Small intestine (tissue), 7 donors: Measurements from ENCODE around the gene RCBTB1. TPM values are rescaled to one million over a fixed set of nuclear protein-coding genes. Genes with fewer than 3 reads are reported as not detected.

ENCODE experiments used
- DNase-seq, 2 donors: peaks; one replicate each; pipeline versions ENCODE4 v3.0.0 to v3.0.0-alpha.2; 2013
- FAIRE-seq: peaks from 2 replicates; lab custom pipeline; 2012; peaks lifted over from hg19 to GRCh38; lab: Jason Lieb, UNC
- H3K27ac ChIP-seq, 3 donors: one replicate each; pipeline ENCODE4 v1.5.1; 2013; ENCODE audit warnings: low read length in 2 of 3, mild to moderate bottlenecking in 2 of 3, control low read depth in 1 of 3, inconsistent platforms in 1 of 3, low read depth in 1 of 3, moderate library complexity in 1 of 3
- H3K27me3 ChIP-seq, 3 donors: one replicate each; pipeline ENCODE4 v1.6.1; 2013; ENCODE audit warnings: low read length in 3 of 3, inconsistent platforms in 1 of 3; ENCODE audit not compliant: control insufficient read depth in 3 of 3, insufficient read depth in 3 of 3
- H3K36me3 ChIP-seq, 3 donors: one replicate each; pipeline ENCODE4 v1.6.1; 2013; ENCODE audit warnings: low read length in 3 of 3, inconsistent platforms in 1 of 3, low read depth in 1 of 3, mild to moderate bottlenecking in 1 of 3, moderate library complexity in 1 of 3; ENCODE audit not compliant: control insufficient read depth in 3 of 3, insufficient read depth in 2 of 3
- H3K4me1 ChIP-seq, 3 donors: one replicate each; pipeline ENCODE4 v1.6.1; 2013; ENCODE audit warnings: low read length in 2 of 3, inconsistent platforms in 1 of 3, low read depth in 1 of 3, mild to moderate bottlenecking in 1 of 3, moderate library complexity in 1 of 3; ENCODE audit not compliant: control insufficient read depth in 3 of 3, insufficient read depth in 2 of 3
- H3K4me3 ChIP-seq, 3 donors: one replicate each; pipeline ENCODE4 v1.5.1; 2013; ENCODE audit warnings: low read length in 3 of 3, control low read depth in 1 of 3, inconsistent platforms in 1 of 3, low read depth in 1 of 3, mild to moderate bottlenecking in 1 of 3, moderate library complexity in 1 of 3
- H3K9me3 ChIP-seq, 2 donors: one replicate each; pipeline ENCODE4 v1.6.1; 2013; ENCODE audit warnings: low read depth in 1 of 2, low read length in 1 of 2; ENCODE audit not compliant: control insufficient read depth in 2 of 2, insufficient read depth in 1 of 2
- WGBS, 3 donors: extraction: QIAGEN DNeasy Blood & Tissue Kit; methylation state at CpG; one replicate each; pipeline ENCODE4 v1.1.7; 2013; 5-methylcytosine and 5-hydroxymethylcytosine counted together
- polyA plus RNA-seq, 4 donors: library from polyadenylated mRNA; stranded (reverse) in 3 of 4; unstranded in 1 of 4; fragments of 200-250 nt in 3 of 4; fragments of 120-200 nt in 1 of 4; gene quantifications; one replicate each; pipeline versions ENCODE4 v1.2.1 to v1.2.3, GENCODE V29; 2013
- donor health status: healthy with polysubstance abuse.
- donor health status: control.
- donor health status: control.
- donor health status: Bipolar disorder and iron deficiency.
- donor health status: healthy.

The RCBTB1 gene
- polyA plus RNA-seq, 4 donors, result 5.4 to 40.5 (median 6.3) TPM

DNA sequence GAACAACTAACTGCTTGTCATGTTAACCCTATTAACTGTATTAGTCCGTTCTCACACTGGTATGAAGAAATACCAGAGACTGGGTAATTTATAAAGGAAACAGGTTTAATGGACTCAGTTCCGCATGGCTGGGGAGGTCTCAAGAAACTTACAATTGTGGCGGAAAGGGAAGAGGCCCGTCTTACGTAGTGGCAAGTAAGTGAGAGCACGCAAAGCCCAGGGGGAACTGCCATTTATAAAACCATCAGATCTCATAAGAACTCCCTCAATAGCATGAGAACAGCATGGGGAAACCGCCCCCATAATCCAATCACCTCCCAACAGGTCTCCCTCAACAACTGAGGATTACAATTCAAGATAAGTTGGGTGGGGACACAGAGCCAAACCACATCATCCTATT, 54.9 kb downstream of the RCBTB1 start:
- FAIRE-seq, result no peak
- Histone ChIP-seq H3K4me1 (peaks cover 0 to 3% (median 0%) of the 10 kb centered on the region in 3 donors), H3K36me3 (peaks cover 2 to 8% (median 6%) of the 10 kb centered on the region in 3 donors), H3K27ac (no peak overlapping the region), H3K4me3 (no peak overlapping the region), H3K9me3 (no peaks in the 10 kb centered on the region), H3K27me3 (no peaks in the 10 kb centered on the region)
- no peak for DNase-seq
- WGBS, 3 donors, result 81 to 91% (median 84%) methylated on average over 7 of the region's 7 CpGs

DNA sequence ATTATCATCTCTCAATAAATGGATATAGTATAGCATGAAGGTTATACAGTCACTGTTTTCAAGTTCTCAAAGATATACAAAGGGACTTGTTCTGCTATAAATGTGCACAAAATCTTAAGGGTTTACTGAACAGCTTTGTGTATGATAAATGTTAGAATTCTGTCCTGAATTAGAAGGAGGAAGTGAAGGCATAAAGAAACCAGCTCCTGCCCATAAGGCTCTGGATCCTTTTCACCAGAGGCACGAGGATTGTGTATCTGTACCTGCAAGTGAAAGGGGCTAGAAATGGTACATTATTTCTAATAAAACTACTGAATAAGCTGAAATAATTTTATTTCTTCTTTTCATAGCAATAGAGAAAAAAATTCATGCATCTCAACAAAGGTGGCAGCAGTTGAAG, 57.2 kb downstream of the RCBTB1 start:
- WGBS, 3 donors, result 65 to 79% (median 76%) methylated on average over 1 of the region's 1 CpG
- FAIRE-seq (no peak), DNase-seq (no peak)
- Histone ChIP-seq H3K4me3 (no peak overlapping the region), H3K4me1 (peaks cover 0 to 3% (median 0%) of the 10 kb centered on the region in 3 donors), H3K36me3 (peaks cover 3 to 12% (median 5%) of the 10 kb centered on the region in 3 donors), H3K27me3 (no peaks in the 10 kb centered on the region), H3K9me3 (no peaks in the 10 kb centered on the region), H3K27ac (no peak overlapping the region)

DNA sequence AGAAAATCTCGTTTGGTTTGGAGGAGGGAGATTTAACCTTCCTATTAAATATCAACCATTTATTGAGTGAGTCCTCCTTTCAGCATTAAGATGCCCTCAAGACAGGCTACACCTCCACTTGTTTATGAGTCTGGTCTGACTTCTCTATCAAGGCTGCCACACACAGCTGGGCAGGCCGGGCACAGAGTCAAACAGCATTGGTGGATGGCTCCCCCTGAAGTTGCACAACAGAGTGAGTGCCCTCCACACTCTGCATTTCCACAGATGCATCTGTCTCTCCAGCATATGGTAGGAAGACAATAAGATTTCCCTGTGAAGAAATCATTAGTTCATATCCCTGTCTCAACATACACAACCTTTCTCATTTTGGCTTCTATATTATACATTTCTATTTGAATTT, 58.2 kb downstream of the RCBTB1 start:
- no peak for FAIRE-seq
- H3K27me3 ChIP-seq, result no peaks in the 10 kb centered on the region

DNA sequence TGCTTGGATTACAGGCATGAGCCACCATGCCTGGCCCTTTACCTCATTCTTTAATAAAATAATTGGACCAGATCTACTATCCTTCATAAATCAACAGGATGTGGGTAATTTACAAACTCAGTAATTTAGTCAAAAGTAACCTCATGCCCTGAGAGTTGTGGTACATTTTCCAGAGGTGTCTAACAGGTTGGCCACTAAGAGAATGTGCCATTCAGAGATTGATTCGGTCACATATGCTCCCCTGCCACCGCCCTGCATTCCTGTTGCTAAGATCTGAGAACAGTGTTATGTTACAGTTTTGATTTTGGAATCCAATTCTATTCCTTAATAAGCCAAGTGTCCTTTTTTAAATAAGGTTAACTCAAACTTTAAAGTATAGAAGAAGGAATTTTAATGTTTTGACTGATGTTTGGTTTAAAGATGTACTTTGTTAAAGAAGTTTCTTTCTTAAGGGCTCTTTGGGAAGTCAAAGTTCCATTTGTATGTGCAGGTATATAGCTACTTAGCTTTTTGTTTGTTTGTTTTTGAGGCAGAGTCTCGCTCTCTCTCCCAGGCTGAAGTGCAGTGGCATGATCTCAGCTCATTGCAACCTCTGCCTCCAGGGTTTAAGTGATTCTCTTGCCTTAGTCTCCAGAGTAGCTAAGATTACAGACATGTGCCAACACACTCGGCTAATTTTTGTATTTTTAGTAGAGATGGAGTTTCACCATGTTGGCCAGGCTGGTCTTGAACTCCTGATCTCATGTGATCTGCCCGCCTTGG, 60.4 kb downstream of the RCBTB1 start:
- H3K4me3 ChIP-seq, result no peak overlapping the region
- WGBS, 3 donors, result 92 to 94% (median 94%) methylated on average over 5 of the region's 5 CpGs
- FAIRE-seq (no peak), DNase-seq (no peak)
- H3K4me1 ChIP-seq, result no peaks in the 10 kb centered on the region
- H3K27me3 ChIP-seq, result no peaks in the 10 kb centered on the region
- H3K27ac ChIP-seq, result no peak overlapping the region
- peaks cover 3 to 17% (median 8%) of the 10 kb centered on the region in 3 donors for H3K36me3 ChIP-seq
- H3K9me3 ChIP-seq, result no peaks in the 10 kb centered on the region

More for the DNA sequence above, 58.2 kb downstream of the RCBTB1 start:
- Histone ChIP-seq H3K36me3 (peaks cover 3 to 15% (median 7%) of the 10 kb centered on the region in 3 donors), H3K4me1 (no peaks in the 10 kb centered on the region), H3K9me3 (no peaks in the 10 kb centered on the region), H3K4me3 (no peak overlapping the region), H3K27ac (no peak overlapping the region)
- 56 to 63% (median 62%) methylated on average over 2 of the region's 2 CpGs for WGBS, 3 donors
- no peak for DNase-seq

DNA sequence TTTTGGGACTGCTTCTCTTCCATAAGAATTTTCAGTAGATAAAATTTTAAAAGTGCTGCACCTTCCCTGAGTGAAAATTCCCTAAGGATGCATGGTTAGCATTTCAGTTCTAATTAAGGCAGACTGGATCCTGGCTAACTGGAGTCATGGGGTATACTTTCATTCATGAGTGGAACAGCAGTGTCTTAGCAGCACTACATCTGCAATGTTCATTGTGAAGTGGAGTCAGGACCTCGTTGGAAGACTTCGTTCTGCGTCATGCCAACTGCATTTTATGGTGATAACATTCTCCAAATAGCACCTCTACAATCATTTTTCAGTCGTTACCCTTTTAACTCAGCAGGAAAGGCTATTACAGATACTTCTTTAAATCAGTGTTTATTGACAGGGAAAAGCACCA, 64.1 kb downstream of the RCBTB1 start:
- 84 to 88% (median 84%) methylated on average over 4 of the region's 4 CpGs for WGBS, 3 donors
- Histone ChIP-seq H3K27me3 (no peaks in the 10 kb centered on the region), H3K9me3 (no peaks in the 10 kb centered on the region), H3K4me3 (no peak overlapping the region), H3K36me3 (peaks cover 4 to 26% (median 7%) of the 10 kb centered on the region in 3 donors), H3K4me1 (no peaks in the 10 kb centered on the region), H3K27ac (no peak overlapping the region)
- FAIRE-seq (no peak), DNase-seq (no peak)

DNA sequence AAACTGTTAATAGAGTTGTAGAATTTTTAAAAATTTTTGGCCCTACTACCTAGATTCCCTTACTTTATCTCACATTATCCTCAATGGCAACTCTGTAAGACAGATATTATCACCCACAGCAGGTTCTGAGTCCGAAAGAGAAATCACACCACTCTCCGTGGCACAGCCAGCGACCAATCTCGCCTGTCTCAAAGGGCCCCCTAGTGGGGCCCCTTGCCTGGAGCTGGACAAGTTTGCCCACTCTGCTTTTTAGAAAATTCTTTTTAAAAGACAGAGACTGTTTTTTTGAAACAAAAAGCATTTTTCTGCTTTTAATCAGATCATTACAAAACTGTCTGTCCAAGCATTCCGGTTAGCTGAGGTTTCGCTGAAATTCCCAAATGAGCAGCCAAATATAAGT, 67.9 kb downstream of the RCBTB1 start:
- Histone ChIP-seq H3K4me3 (no peak overlapping the region), H3K4me1 (no peaks in the 10 kb centered on the region), H3K27me3 (no peaks in the 10 kb centered on the region), H3K36me3 (peaks cover 5 to 34% (median 22%) of the 10 kb centered on the region in 3 donors), H3K9me3 (no peaks in the 10 kb centered on the region), H3K27ac (no peak overlapping the region)
- 85 to 92% (median 91%) methylated on average over 6 of the region's 6 CpGs for WGBS, 3 donors
- FAIRE-seq (no peak), DNase-seq (no peak)

DNA sequence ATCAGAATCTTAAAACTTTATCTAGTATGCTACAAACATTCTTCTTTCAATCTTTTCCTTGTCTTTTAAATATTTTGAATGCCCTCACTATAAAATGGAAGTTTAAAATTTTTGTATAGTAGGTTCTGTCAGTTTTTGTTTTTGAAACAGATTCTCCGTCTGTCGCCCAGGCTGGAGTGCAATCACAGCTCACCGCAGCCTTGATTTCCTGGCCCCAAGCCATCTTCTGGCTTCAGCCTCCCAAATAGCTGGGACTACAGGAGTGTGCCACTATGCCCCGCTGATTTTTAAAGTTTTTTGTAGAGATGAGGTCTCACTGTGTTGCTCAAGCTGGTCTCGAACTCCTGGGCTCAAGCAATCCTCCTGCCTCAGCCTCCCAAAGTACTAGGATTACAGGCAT, 68.9 kb downstream of the RCBTB1 start:
- no peak overlapping the region for H3K27ac ChIP-seq
- 93 to 94% (median 93%) methylated on average over 5 of the region's 5 CpGs for WGBS, 3 donors
- no peak overlapping the region for H3K4me3 ChIP-seq
- FAIRE-seq, result no peak
- no peak for DNase-seq
- no peaks in the 10 kb centered on the region for H3K9me3 ChIP-seq
- no peaks in the 10 kb centered on the region for H3K27me3 ChIP-seq
- H3K4me1 ChIP-seq, result no peaks in the 10 kb centered on the region
- H3K36me3 ChIP-seq, result peaks cover 2 to 34% (median 22%) of the 10 kb centered on the region in 3 donors

DNA sequence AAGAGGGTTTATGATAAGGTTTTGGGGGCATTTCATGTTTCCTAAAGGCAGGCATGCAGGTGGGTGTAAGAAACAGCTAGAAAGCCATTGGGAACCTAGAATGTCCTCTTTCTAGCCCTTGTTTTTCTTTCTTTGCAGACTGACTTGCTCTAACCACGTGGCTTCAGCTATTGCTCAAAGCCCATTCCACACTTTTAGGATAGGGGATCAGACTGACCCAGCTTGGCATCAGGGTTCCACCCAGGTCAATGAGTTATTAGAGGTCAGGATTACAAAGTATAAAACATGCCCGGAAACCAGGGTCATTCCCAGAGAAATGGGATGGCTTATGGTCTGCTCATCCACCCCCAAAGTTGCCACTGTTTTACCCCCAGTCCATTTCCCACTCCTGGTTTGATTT, 72.8 kb downstream of the RCBTB1 start:
- no peaks in the 10 kb centered on the region for H3K27me3 ChIP-seq
- no peak for FAIRE-seq
- peaks cover 2 to 33% (median 18%) of the 10 kb centered on the region in 3 donors for H3K36me3 ChIP-seq
- no peak overlapping the region for H3K4me3 ChIP-seq
- no peak for DNase-seq
- no peaks in the 10 kb centered on the region for H3K9me3 ChIP-seq
- no peaks in the 10 kb centered on the region for H3K4me1 ChIP-seq
- H3K27ac ChIP-seq, result no peak overlapping the region
- WGBS, 3 donors, result 73 to 89% (median 88%) methylated on average over 2 of the region's 2 CpGs
